GM12865 (cell line): ENCODE data around the gene SUPT20HL1.
"Not testable (repeated sequence)": the region's sequence is repeated elsewhere in the genome, so short reads cannot be mapped to it uniquely, and the experiment has no call there.

Experiments used
- DNase-seq: peaks from one replicate; pipeline ENCODE4 v3.0.0; 2010; ENCODE audit warnings: low read depth
- H3K4me3 ChIP-seq: 2 replicates; pipeline ENCODE4 v1.5.1; 2011; ENCODE audit warnings: mild to moderate bottlenecking, low read depth, low read length, control low read depth
- TF ChIP-seq, protein P1 (sequence below): IDR thresholded peaks from 2 replicates; pipeline ENCODE4 v1.5.1; 2011; ENCODE audit warnings: low read length, control low read depth, low read depth, inconsistent platforms; ENCODE audit not compliant: insufficient read depth; ENCODE audit errors: missing control alignments

Gene SUPT20HL1

DNA sequence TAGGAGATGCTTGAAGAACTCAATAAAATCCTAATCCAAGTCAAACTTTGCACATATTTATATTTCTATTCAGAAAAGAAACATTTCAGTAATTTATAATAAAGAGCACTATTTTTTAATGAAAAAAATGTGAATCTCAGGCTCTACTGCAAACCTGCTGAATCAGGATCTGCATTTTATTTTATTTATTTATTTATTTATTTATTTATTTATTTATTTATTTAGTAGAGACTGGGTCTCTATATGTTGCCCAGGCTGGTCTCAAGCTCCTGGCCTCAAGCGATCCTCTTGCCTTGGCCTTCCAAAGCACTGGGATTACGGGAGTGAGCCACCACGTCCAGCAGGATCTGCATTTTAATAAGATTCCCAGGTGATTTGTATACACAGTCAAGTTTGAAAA is 16.0 kb downstream of the SUPT20HL1 start:
- TF ChIP-seq, protein P1, sequence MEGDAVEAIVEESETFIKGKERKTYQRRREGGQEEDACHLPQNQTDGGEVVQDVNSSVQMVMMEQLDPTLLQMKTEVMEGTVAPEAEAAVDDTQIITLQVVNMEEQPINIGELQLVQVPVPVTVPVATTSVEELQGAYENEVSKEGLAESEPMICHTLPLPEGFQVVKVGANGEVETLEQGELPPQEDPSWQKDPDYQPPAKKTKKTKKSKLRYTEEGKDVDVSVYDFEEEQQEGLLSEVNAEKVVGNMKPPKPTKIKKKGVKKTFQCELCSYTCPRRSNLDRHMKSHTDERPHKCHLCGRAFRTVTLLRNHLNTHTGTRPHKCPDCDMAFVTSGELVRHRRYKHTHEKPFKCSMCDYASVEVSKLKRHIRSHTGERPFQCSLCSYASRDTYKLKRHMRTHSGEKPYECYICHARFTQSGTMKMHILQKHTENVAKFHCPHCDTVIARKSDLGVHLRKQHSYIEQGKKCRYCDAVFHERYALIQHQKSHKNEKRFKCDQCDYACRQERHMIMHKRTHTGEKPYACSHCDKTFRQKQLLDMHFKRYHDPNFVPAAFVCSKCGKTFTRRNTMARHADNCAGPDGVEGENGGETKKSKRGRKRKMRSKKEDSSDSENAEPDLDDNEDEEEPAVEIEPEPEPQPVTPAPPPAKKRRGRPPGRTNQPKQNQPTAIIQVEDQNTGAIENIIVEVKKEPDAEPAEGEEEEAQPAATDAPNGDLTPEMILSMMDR = no peak
- no peak for DNase-seq
- no peak overlapping the region for H3K4me3 ChIP-seq

DNA sequence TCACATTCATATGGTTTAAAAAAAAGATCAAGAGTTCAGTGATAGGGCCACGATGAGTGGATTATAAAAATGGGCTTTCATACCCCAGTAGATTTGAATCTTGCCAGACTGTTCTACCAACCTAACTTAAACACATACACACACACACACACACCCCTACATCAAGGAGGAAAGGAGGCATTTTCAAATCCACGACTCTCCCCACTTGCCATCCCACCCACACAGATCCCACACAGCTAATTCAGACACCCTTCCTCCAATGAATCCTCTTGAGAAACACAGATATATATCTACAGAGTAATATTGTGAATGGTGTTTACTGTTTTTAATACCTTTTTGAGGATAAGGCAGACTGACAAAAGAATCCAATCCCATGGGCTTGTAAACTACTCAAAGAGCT is 16.8 kb downstream of the SUPT20HL1 start:
- H3K4me3 ChIP-seq = no peak overlapping the region
- TF ChIP-seq, protein P1 = no peak
- no peak for DNase-seq

DNA sequence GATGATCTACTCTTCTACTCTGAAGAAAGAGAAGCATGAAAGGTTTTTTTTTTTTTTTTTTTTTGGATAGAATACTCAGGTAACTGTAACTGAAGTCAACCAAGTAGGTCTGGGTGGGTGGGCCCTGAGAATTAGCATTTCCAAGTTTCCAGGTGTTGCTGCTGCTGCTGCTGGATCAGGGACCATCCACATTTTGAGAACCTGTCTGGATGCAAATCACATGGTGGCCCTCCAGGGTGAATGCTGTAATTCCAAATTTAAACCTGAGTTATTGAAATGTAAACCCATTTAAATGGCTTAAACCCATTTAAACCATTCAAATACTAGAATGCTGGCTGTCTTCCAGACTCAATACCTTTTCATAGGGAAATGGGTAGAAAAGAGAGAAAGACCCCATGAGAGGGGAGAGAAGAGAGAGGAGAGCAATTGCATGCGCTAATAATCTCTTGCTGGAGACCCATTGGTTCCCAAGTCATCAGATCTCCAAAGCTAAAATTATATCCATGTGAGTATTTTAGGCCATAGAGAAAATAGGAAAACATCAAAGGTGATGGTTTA is 17.6 kb downstream of the SUPT20HL1 start:
- no peak for DNase-seq
- no peak overlapping the region for H3K4me3 ChIP-seq
- TF ChIP-seq, protein P1 = no peak

DNA sequence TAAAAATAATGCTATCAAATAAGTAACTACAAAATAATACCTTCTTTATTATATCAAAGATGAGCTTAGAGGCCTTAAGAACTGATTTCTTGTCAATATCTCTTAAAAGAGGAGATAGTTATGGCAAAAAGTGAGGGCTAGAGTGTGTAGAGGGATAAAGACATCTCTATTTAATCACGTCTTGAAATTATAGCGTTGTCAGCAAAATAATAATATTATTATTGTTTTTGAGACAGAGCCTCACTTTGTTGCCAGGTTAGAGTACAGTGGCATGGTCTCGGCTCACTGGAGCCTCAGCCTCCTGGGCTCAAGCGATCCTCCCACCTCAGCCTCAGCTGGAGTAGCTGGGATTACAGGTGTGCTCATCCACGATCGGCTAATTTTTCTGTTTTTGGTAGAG is 18.3 kb downstream of the SUPT20HL1 start:
- H3K4me3 ChIP-seq = no peak overlapping the region
- DNase-seq = no peak
- TF ChIP-seq, protein P1 = no peak

DNA sequence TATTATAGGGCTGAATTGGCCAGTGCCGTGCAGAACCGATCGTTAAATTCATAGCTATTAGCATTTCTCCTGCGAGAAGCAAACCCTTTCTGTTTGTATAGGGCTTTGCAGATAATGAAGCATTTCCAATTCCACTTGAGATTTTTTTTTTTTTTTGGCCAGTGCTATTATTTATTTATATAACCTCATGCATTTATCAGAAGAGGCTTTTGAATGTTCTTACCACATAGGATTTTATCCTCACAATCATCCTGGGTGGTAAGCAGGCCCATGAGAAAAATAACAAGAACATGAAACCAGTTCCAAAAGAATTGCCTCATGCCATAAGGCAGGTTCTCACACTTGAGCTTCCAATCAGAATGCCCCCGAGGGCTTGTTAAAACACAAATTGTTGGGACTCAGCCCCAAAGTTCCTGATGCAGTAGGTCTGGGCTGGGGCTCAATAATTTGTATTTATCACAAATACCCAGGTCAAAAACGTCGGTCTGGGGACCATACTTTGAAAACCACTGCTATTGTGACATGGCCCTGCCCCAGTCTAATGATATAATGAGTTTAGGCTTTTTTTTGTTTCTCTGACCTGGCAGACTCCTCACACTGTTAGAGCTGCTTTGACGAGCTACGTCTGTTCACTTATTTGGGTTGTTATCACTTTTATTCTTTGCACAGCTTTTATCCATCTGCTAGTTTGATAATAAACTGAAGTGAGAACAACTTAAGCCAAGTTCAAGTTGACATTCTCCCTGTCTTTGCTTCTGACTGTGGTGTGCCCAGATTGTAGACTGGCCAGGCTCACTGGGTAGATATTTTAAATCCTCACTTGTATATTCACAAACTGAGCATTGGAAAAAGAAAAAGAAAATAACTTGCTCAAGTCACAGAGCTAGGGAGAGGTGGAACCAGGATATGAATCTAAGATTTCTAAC is 20.1 kb downstream of the SUPT20HL1 start:
- TF ChIP-seq, protein P1 = no peak
- no peak overlapping the region for H3K4me3 ChIP-seq
- no peak for DNase-seq

DNA sequence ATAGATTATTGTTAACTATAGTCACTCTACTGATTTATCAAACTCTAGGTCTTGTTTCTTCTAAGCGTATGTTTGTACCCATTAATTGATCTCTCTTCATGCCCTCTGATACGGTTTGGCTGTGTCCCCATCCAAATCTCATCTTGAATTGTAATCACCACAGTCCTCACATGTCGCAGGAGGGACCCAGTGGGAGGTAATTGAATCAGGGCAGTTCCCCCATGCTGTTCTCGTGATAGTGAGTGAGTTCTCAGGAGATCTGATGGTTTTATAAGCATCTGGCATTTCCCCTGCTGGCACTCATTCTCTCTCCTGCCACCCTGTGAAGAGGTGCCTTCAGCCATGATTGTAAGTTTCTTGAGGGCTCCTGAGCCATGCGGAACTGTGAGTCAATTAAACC is 21.9 kb downstream of the SUPT20HL1 start:
- H3K4me3 ChIP-seq, DNase-seq: not testable (repeated sequence)

DNA sequence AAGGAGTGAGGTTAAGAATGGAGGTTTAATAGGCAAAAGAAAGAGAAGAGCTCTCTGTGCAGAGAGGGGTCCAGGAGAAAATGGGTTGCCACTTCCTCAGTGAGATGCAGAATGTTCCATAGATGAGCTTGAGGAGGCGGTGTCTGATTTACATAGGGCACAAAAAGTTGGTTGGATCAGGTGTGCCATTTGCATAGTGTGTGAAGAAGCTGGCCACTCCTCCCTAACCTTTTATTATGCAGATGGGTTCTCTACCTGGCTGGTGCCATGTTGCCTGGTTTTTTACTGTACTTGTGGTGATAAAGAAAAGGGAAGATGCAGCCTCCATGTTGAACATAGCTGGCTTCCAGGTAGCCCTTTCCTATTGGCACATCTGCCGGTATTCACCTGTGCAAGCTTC is 27.3 kb downstream of the SUPT20HL1 start:
- no peak for DNase-seq
- TF ChIP-seq, protein P1 = no peak
- no peak overlapping the region for H3K4me3 ChIP-seq
